K562 (cell line): ENCODE results near the gene SLC25A31. TPM values are rescaled to one million over a fixed set of nuclear protein-coding genes. Genes with fewer than 3 reads are reported as not detected.
A peak's percentile ranks its signal among the peaks of the same experiment; 100 is the strongest.

ENCODE experiments used
- ESRRA ChIP-seq: fragments of 450-650 bp; IDR thresholded peaks from 2 replicates; pipeline ENCODE4 v1.6.1; 2014; ENCODE audit warnings: low read depth, mild to moderate bottlenecking, moderate library complexity, borderline replicate concordance
- HDAC8 ChIP-seq: fragments of 450-650 bp; IDR thresholded peaks from 2 replicates; pipeline ENCODE4 v1.6.1; 2016; ENCODE audit warnings: mild to moderate bottlenecking, missing genetic modification characterization, moderate library complexity, missing compliant biosample characterization
- SMARCA4 ChIP-seq: fragments of 450-650 bp; IDR thresholded peaks from 2 replicates; pipeline ENCODE4 v1.6.1; 2016
- SP1 ChIP-seq: sonication (generic); formaldehyde crosslinking; IDR thresholded peaks from 2 replicates; pipeline ENCODE4 v1.8.1; 2022; ENCODE audit warnings: mild to moderate bottlenecking, missing genetic modification reagents
- TAF7 ChIP-seq: fragments of 450-650 bp; IDR thresholded peaks from 2 replicates; pipeline ENCODE4 v1.6.1; 2016; ENCODE audit warnings: missing genetic modification characterization, missing compliant biosample characterization
- TAF9B ChIP-seq: fragments of 450-650 bp; IDR thresholded peaks from 2 replicates; pipeline ENCODE4 v1.6.1; 2018; ENCODE audit warnings: mild to moderate bottlenecking; ENCODE audit not compliant: partially characterized antibody
- ZNF316 ChIP-seq: fragments of 450-650 bp; IDR thresholded peaks from 2 replicates; pipeline ENCODE4 v1.6.1; 2016
- ZNF561 ChIP-seq: fragments of 450-650 bp; formaldehyde crosslinking; conservative IDR thresholded peaks from 2 replicates; pipeline ENCODE4 v1.4.0; 2020; ENCODE audit warnings: mild to moderate bottlenecking, moderate library complexity
- ZNF766 ChIP-seq: fragments of 200-800 bp; sonication (Bioruptor generic); conservative IDR thresholded peaks from 2 replicates; pipeline ENCODE4 v1.6.1; 2016; ENCODE audit warnings: missing genetic modification characterization, missing compliant biosample characterization
- polyA plus RNA-seq, 8 experiments: library from polyadenylated mRNA; depleted of rRNA in 4 of 8; stranded (reverse) in 5 of 8; unstranded in 3 of 8; fragments of >200 nt; fragmentation: Nextera tagmentation in 2 of 8; fragmentation: Illumina TruSeq in 1 of 8; extraction: Ambion mirVana in 2 of 8; extraction: Trizol in 1 of 8; gene quantifications; 2 replicates each; pipeline versions ENCODE4 v1.2.1 to v1.2.3, GENCODE V29; 2011 to 2014; ENCODE audit warnings: inconsistent platforms in 1 of 8, missing spikeins in 1 of 8
- total RNA-seq, 7 experiments: library from RNA; depleted of rRNA in 6 of 7; stranded (reverse); fragments of >200 nt in 6 of 7; fragmentation: Illumina TruSeq in 2 of 7; extraction: Trizol in 2 of 7; gene quantifications; 2 replicates each; pipeline versions ENCODE4 v1.2.1 to v1.2.3, GENCODE V29; 2011 to 2021; ENCODE audit warnings: low replicate concordance in 1 of 7
- TF ChIP-seq, protein P1 (sequence below): fragments of 250-450 bp; sonication (Bioruptor Pico); IDR thresholded peaks from 2 replicates; pipeline ENCODE4 v1.4.0; 2020; ENCODE audit warnings: mild to moderate bottlenecking
- TF ChIP-seq, protein P2 (sequence below): fragments of 250-450 bp; sonication (Bioruptor Pico); IDR thresholded peaks from 2 replicates; pipeline ENCODE4 v1.4.0; 2020; ENCODE audit warnings: mild to moderate bottlenecking, moderate library complexity

SLC25A31 gene
- total and polyA plus RNA-seq, 9 of the 15 experiments (the other 6 are each of a cell fraction or from before 2014, with no cell fraction given), result 0.07 TPM; not detected in 8

DNA sequence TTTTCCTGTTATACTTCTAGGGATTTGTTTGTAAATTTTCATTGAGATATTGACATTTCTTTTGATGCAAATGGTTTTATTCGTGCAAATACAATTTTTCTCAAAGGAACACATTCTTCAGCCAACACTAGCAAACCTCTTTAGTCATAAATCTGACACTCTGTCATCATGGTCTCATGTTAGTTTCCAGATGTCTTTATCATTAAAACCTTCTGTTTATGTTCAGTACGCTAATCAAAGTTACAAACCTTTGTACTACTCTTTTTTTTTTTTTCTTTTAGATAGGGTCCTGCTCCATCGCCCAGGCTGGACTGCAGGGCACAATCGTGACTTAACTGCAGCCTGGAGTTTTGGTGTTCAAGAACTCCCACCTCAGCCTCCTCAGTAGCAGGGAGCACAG is 7.1 kb downstream of the SLC25A31 start (continued):
- TF ChIP-seq SMARCA4, result peak; percentile 85
- TF ChIP-seq ZNF316, result no peak
- no peak for TF ChIP-seq ZNF561
- TF ChIP-seq, protein P1, sequence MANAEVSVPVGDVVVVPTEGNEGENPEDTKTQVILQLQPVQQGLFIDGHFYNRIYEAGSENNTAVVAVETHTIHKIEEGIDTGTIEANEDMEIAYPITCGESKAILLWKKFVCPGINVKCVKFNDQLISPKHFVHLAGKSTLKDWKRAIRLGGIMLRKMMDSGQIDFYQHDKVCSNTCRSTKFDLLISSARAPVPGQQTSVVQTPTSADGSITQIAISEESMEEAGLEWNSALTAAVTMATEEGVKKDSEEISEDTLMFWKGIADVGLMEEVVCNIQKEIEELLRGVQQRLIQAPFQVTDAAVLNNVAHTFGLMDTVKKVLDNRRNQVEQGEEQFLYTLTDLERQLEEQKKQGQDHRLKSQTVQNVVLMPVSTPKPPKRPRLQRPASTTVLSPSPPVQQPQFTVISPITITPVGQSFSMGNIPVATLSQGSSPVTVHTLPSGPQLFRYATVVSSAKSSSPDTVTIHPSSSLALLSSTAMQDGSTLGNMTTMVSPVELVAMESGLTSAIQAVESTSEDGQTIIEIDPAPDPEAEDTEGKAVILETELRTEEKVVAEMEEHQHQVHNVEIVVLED (CRISPR knock-in tag), result no peak
- TF ChIP-seq, protein P2, sequence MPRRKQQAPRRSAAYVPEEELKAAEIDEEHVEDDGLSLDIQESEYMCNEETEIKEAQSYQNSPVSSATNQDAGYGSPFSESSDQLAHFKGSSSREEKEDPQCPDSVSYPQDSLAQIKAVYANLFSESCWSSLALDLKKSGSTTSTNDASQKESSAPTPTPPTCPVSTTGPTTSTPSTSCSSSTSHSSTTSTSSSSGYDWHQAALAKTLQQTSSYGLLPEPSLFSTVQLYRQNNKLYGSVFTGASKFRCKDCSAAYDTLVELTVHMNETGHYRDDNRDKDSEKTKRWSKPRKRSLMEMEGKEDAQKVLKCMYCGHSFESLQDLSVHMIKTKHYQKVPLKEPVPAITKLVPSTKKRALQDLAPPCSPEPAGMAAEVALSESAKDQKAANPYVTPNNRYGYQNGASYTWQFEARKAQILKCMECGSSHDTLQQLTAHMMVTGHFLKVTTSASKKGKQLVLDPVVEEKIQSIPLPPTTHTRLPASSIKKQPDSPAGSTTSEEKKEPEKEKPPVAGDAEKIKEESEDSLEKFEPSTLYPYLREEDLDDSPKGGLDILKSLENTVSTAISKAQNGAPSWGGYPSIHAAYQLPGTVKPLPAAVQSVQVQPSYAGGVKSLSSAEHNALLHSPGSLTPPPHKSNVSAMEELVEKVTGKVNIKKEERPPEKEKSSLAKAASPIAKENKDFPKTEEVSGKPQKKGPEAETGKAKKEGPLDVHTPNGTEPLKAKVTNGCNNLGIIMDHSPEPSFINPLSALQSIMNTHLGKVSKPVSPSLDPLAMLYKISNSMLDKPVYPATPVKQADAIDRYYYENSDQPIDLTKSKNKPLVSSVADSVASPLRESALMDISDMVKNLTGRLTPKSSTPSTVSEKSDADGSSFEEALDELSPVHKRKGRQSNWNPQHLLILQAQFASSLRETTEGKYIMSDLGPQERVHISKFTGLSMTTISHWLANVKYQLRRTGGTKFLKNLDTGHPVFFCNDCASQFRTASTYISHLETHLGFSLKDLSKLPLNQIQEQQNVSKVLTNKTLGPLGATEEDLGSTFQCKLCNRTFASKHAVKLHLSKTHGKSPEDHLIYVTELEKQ (CRISPR knock-in tag), result no peak
- no peak for TF ChIP-seq TAF7 (tag)
- no peak for TF ChIP-seq HDAC8 (tag)
- no peak for TF ChIP-seq SP1 (CRISPR knock-in tag)
- no peak for TF ChIP-seq TAF9B
- TF ChIP-seq ESRRA, result no peak
- peak; percentile 85 for TF ChIP-seq ZNF766 (CRISPR knock-in tag)
